ENCODE results near the gene AHI1. TPM values are rescaled to one million over a fixed set of nuclear protein-coding genes. Genes with fewer than 3 reads are reported as not detected.

AHI1 gene
- total and polyA plus RNA-seq, 8 donors = 10.6 to 24.8 (median 16.5) TPM

DNA sequence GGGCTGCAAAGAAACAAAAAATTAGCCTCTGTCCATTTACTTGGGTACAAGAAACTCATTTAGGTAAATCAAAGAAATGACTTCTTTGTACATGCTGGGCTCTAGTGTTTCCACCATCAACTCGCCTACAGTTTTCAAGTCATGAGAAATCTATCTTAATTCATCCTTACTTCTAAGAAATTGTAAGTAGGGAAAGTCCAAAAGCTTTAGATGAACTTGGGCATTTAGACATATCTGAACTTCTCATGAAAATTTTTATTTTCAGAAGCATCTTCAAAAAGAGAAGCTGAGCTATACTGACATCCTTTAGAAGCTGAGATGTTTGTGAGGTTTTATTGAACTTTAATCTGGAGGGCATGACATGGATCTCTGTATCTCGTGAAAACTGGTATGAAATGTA lies 199.1 kb downstream of the AHI1 start:
- no peak for DNase-seq
- 89 to 98% methylated on average over 2 of the region's 2 CpGs for WGBS, 2 donors
- H3K4me1 ChIP-seq = no peaks in the 10 kb centered on the region
- no peaks in the 10 kb centered on the region for H3K27me3 ChIP-seq
- no peak for FAIRE-seq
- no peaks in the 10 kb centered on the region for H3K9me3 ChIP-seq
- peaks cover 0 to 6% (median 0%) of the 10 kb centered on the region in 3 donors for H3K36me3 ChIP-seq
- TF ChIP-seq, protein P1, sequence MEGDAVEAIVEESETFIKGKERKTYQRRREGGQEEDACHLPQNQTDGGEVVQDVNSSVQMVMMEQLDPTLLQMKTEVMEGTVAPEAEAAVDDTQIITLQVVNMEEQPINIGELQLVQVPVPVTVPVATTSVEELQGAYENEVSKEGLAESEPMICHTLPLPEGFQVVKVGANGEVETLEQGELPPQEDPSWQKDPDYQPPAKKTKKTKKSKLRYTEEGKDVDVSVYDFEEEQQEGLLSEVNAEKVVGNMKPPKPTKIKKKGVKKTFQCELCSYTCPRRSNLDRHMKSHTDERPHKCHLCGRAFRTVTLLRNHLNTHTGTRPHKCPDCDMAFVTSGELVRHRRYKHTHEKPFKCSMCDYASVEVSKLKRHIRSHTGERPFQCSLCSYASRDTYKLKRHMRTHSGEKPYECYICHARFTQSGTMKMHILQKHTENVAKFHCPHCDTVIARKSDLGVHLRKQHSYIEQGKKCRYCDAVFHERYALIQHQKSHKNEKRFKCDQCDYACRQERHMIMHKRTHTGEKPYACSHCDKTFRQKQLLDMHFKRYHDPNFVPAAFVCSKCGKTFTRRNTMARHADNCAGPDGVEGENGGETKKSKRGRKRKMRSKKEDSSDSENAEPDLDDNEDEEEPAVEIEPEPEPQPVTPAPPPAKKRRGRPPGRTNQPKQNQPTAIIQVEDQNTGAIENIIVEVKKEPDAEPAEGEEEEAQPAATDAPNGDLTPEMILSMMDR (IDR thresholded peaks at IDR 0.05) = no peak
- H3K27ac ChIP-seq = no peak overlapping the region
- no peak overlapping the region for H3K4me3 ChIP-seq
- no peak for ATAC-seq
- intact Hi-C loops (cut with DNase I) = no loop called here

DNA sequence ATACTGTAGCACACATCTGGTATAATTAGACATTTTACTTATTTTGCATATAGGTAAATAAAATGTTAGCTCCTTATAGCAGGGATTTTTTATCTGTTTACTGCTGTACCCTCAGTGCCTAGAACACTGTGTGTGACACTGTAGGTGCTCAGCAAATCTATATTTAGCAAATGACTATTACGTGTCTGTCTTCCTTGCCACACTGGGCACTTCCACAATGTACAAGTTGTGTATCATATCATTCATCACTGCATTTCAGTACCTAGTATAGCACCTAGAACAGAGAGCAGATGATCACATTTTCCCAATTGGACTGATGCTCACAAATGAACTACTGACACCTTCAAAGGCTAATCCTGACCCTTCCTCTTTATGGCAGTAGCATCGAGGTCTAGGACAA lies 200.8 kb downstream of the AHI1 start:
- intact Hi-C loops (cut with DNase I) = no loop called here
- H3K27me3 ChIP-seq = no peaks in the 10 kb centered on the region
- FAIRE-seq (no peak), ATAC-seq (no peak), DNase-seq (no peak)
- TF ChIP-seq, protein P1 (IDR thresholded peaks at IDR 0.05) = no peak
- H3K4me3 ChIP-seq = no peak overlapping the region
- H3K27ac ChIP-seq = no peak overlapping the region
- 96 to 97% methylated on average over 2 of the region's 2 CpGs for WGBS, 2 donors
- H3K4me1 ChIP-seq = no peaks in the 10 kb centered on the region
- H3K9me3 ChIP-seq = no peaks in the 10 kb centered on the region
- peaks cover 0 to 6% (median 0%) of the 10 kb centered on the region in 3 donors for H3K36me3 ChIP-seq

DNA sequence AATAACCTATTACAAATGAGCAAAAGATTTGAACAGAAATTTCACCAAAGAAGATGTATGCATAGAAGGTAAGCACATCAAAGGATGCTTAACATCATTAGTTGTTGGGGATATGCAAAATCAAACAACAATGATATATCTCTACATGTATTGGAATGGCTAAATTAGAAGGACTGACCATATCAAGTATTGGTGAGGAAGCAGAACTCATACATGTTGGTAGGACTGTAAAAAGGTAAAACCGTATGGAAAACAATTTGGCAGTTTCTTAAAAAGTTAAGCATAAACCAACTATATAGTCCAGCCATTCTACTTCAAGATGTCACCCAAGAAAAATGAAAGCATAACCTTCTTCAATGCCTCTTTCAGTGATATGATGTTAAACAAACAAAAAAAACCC lies 202.5 kb downstream of the AHI1 start:
- FAIRE-seq (no peak), ATAC-seq (no peak), DNase-seq (no peak)
- Histone ChIP-seq H3K27me3 (no peaks in the 10 kb centered on the region), H3K9me3 (no peaks in the 10 kb centered on the region), H3K4me1 (no peaks in the 10 kb centered on the region), H3K27ac (no peak overlapping the region), H3K36me3 (peaks cover 0 to 5% (median 0%) of the 10 kb centered on the region in 3 donors), H3K4me3 (no peak overlapping the region)
- WGBS, 2 donors = 91 to 92% methylated on average over 1 of the region's 1 CpG
- intact Hi-C loops (cut with DNase I) = no loop called here
- TF ChIP-seq, protein P1 (IDR thresholded peaks at IDR 0.05) = no peak

DNA sequence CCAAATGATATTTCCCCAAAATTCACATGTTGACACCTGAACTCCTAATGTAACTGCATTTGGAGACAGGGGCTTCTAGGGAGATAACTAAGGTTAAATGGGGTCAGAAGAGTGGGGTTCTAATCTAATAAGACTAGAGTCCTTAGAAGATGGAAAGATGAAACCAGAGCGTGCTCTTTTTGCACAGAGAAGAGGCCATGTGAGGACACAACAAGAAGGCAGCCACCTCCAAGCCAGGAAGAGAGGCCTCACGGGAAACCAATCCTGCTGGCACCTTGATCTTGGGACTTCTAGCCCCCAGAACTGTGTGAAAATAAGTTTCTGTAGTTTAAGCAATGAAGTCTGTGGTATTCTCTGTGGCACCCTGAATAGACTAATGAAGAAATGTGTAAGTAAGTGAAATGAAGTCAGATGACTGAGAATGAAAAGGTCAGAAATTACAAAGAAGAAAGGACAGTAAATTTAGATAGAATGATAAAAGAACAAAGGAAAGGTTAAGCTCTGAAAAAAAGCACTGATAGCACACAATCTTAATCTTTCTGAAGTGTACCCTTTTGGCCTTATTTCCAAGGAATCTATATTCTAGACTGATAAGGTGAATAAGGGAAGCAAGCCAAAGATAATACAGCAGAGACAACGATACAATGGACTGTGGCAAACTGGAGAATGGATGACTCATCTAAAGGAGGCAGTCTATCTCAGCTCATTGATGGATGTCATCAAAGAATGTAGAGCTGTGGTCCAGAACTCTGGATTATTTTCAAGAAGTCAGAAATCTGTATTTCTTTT lies 206.1 kb downstream of the AHI1 start:
- WGBS, 2 donors = 66 to 70% methylated on average over 3 of the region's 3 CpGs
- DNase-seq (no peak), FAIRE-seq (no peak), ATAC-seq (no peak)
- no peak overlapping the region for H3K27ac ChIP-seq
- intact Hi-C loops (cut with DNase I) = no loop called here
- no peaks in the 10 kb centered on the region for H3K4me1 ChIP-seq
- H3K36me3 ChIP-seq = peaks cover 0 to 8% (median 0%) of the 10 kb centered on the region in 3 donors
- H3K4me3 ChIP-seq = no peak overlapping the region
- TF ChIP-seq, protein P1 (IDR thresholded peaks at IDR 0.05) = no peak
- no peaks in the 10 kb centered on the region for H3K9me3 ChIP-seq
- H3K27me3 ChIP-seq = no peaks in the 10 kb centered on the region

DNA sequence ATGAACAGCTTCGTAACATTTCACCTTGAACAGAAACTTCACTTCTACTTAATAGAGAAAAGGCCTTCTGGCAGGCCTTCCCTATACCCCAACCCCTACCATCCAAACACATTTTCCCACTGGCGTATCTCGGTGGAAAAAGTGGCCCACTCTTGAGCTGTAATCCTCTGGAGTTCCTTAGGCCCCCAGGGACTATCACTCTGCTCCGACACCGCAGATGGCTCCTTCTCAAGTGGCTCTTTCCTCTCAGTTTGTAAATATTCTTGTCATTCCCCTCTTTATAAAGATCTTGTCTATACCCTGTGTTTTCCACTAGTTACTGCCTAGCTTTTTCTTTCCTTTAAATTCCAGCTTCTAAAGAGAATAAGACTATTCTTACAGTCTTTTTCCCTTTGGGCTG lies 207.7 kb downstream of the AHI1 start:
- Histone ChIP-seq H3K4me1 (no peaks in the 10 kb centered on the region), H3K27me3 (no peaks in the 10 kb centered on the region), H3K27ac (no peak overlapping the region), H3K9me3 (no peaks in the 10 kb centered on the region), H3K36me3 (peaks cover 0 to 8% (median 0%) of the 10 kb centered on the region in 3 donors), H3K4me3 (no peak overlapping the region)
- TF ChIP-seq, protein P1 (IDR thresholded peaks at IDR 0.05) = no peak
- intact Hi-C loops (cut with DNase I) = no loop called here
- WGBS, 2 donors = 93 to 96% methylated on average over 5 of the region's 5 CpGs
- no peak for ATAC-seq
- DNase-seq = no peak
- no peak for FAIRE-seq
